ENCODE results near the gene TAF1B.

The TAF1B gene

DNA sequence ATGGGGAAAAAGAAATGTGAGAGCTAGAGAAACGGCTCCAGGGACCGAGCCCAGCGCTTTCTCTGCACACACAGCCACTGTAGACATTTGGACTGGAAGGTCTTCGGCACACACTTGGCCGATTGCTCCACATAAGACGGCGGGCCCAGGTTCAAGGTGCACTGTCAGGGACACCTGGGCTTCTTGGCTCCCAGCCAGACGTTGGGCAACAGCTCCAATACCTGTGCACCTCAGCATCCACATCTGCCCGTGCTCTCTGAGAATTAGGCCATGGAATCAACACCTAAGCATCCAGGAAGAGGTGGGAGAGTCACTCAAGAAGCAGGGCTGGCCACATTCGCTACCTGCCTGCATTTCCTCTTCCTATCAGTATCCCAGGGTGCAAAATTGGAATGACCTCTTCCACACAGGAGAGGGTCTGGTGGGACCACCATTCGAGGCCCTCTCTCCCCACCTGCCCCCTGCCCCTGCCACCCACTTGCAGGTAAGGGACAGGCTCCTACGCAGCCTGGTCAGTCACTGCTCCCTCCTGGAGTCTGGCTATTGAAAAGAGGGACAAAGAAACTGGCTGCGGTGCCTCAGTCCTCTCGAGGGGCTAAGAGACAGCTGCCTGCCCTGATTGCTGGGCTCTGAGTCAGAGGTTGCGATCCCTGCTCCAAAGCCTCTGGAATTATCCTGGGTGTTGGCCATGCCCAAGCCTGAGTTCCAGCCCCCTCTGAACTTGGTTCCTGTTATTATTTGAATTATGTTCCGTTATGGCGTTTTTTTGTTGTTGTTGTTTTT lies 40.1 kb upstream of the TAF1B start:
- H3K4me3 ChIP-seq (ENCODE audit: low read length), result no peak overlapping the region
- no peak for TF ChIP-seq ZNF274 (IDR thresholded peaks at IDR 0.05; ENCODE audit: low read depth, low read length)

DNA sequence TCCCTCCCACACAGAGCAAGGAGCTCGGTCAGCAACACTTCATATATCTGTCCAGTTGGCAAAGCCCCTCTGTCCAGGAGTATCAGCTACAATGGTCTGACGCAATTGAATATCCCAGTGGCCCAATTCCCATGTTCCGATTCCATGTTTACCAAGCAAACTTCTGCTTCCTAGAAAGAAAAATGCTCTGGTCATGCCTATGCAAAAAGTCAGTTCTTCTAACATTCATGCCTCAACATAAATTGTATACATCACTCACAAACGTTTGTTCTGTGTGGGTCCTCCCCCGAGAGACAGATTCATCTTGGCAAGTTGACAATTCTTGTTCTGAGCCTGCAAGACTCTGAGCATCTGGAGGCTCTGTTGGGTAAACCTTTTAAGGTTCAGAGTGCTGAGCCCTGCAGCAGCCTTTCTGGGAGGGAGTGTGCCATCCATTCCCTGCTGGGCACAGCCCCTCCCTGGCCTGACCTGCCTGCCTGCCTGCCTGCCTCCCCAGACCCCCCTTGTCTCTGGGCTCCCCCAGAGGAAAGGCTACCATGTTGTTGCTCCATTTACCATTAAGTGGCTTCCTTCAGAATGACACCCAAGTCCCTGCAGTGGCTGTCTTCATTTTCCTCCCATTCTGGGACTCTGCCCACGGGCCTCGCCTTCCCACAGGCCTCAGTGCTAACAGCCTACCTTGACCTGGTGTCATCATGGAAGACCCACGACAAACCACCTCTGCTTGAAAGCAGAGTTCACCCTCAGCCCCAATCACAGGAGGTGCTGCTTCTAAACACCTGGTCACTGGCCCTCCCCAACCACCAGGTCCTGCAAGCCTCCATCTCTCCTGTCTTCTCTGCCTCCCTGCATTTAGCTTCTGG lies 37.6 kb upstream of the TAF1B start:
- no peak for TF ChIP-seq ZNF274 (IDR thresholded peaks at IDR 0.05; ENCODE audit: low read depth, low read length)
- no peak overlapping the region for H3K4me3 ChIP-seq (ENCODE audit: low read length)

DNA sequence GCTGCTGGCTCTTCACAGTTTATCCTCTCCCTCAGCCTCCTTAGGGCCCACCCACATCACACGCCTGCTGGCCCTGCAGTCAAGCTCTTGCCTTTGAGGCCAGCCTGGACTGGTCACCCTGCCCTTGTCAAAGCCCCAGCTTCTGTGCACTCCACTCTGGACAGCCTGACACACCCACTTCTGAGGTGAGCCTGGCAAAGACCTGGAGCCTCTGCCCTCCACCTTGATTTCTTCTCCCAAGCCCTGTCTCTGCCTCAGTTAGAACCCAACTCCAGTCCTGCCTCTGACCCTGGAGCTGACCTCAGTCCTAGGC lies 37.0 kb upstream of the TAF1B start:
- TF ChIP-seq ZNF274 (IDR thresholded peaks at IDR 0.05; ENCODE audit: low read depth, low read length), result no peak

DNA sequence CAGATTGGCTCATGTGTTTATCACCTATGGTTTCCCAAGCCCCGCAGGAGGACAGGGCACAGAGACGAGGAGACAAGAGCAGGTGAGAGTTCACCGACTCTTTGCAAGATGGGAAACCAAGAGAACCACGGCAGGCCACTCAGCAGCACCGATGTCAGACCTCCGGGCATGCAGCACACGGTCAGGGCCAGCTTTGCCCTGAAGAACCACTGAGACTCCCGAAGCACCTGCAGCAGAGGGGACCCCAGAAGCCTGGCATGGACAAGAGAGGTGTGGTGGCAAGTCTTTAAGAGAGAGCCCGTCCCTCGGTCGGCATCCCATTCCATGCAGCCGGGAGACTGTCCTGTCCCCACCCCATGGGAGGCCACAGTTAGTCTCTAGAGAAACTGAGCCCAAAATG lies 36.6 kb upstream of the TAF1B start:
- no peak for TF ChIP-seq ZNF274 (IDR thresholded peaks at IDR 0.05; ENCODE audit: low read depth, low read length)
- no peak overlapping the region for H3K4me3 ChIP-seq (ENCODE audit: low read length)

More for the DNA sequence above, 37.0 kb upstream of the TAF1B start:
- no peak overlapping the region for H3K4me3 ChIP-seq (ENCODE audit: low read length)

DNA sequence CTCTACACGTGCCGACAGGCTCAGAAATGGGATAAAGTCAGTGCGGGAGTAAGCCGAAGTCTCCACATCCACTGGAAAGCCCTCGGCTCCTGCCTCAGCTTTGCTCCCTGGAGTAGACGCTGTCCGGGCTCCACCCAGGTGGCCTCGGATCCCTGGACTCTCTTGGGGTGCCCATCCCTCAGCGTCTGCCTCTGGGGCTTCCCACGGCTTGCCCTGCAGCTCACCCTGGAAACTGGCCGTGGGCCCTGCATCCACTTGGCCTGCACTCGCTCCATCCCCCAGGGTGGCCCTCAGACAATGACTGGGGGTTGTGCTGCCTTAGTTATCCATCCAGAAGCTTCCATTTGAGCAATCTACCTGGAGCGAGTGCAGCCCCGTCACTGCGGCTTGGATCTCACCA lies 36.2 kb upstream of the TAF1B start:
- H3K4me3 ChIP-seq (ENCODE audit: low read length), result no peak overlapping the region
- TF ChIP-seq ZNF274 (IDR thresholded peaks at IDR 0.05; ENCODE audit: low read depth, low read length), result no peak

DNA sequence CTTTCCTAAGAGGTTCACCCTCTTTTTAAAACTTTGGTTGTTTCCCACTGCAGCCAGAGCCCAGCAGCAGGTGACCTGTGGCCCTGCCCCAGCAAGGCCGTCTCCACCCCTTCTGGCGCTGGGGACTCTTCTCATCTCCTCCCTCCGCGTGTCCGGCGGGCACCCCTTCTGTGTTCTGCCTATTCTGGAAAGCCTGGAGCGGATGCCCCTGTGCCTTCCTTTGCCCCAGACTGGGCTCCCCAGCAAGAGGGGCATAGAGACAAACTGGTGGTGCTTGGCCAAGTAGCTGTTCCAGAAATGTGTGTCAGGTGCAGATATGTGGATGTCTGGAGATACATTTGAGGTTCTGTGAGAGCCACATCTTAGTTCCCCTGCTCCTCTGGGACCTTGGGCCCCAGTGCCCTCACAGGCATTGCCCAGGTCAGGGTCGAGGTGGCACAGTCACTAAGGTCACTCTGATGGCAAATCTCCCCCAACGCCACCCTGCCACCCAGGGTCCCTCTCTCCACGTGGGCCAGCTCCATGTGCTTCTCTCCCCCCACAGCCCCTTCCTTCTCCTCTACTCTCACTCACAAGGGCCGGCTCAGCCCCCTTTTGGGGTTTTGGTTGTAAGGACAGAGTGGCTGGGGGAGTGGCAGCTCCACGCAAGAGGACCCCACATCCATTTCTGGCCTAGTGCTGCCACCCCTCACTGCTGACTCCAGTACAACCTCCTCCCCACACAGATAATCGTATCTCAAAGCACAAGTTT lies 35.5 kb upstream of the TAF1B start:
- H3K4me3 ChIP-seq (ENCODE audit: low read length), result no peak overlapping the region
- no peak for TF ChIP-seq ZNF274 (IDR thresholded peaks at IDR 0.05; ENCODE audit: low read depth, low read length)

DNA sequence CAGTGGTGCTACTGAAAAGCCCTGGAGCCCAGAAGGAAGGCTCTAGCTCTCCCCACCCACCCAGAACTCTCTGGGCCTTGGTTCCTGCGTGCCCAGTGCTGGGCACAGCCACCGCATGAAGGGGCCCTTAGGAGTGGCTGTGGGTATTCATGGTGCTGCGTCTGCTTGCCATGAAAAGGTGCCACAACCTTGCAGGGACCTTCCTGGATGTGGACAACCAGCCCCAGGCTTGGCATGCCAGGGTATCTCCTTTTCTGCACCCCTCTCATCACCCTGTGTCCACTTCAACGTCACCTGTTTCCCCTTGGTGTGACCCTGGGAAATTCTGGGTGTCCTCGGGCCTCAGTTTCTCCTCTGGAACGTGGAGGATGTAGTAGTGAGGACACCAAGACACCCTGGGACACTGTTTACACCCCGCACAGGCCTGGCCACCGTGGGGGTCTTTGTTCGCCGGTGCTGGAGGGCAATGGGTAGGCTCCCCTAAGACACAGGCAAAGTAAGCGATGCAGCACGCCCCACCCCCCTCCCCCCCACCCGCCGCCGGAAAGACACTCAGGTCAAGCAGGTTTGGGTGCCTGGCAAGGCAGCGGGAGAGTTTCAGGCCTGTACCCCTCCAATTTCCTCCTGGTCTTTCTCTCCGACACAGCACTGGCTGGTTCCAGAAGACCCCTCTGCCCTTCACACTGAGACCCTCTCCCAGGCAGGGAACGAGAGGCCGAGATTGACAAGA lies 34.8 kb upstream of the TAF1B start:
- TF ChIP-seq ZNF274 (IDR thresholded peaks at IDR 0.05; ENCODE audit: low read depth, low read length), result no peak
- H3K4me3 ChIP-seq (ENCODE audit: low read length), result no peak overlapping the region

DNA sequence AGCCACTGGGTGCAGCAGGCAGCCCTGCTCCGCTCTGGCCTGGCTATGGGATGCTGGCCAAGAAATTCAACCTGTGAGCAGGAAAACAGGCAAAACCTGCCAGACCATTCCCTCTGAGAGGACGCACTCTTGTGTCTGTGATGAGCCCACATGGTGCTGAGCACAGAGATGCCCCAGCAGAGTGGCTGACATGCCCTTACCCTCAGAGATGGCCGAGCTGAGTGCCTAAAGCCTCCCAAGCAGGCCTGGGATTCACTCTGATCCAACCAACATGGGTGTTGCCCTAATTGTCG lies 34.3 kb upstream of the TAF1B start:
- no peak for TF ChIP-seq ZNF274 (IDR thresholded peaks at IDR 0.05; ENCODE audit: low read depth, low read length)
- H3K4me3 ChIP-seq (ENCODE audit: low read length), result no peak overlapping the region

DNA sequence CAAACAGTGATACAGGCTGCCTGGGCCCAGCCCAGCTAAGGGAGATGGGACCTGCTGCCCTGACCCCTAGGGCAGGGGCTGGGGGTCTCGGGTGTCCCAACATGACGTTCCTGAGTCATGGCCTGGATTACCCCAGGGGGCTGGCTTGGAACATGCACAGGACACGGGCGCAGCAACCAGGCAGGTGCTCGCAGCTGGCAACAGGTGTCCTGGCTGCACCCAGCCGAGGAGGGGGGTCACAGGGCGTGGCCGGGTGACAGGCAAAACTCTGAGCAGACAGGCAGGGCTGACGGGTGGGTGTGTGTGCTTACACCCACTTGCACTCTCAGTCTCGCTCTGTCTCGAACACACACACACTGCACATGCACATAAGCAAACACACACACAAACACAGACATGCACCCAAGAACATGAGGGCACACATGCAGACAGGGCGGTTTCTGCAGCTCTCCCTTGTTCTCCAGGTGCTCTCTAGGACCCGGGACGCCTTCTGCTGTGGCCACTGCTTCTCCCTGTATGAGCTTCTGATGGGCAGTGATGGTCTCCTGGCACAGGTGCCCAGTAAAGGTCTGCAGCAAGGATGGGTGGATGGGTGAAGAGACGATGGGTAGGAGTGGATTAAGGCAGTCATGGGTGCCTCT lies 33.7 kb upstream of the TAF1B start:
- H3K4me3 ChIP-seq (ENCODE audit: low read length), result no peak overlapping the region
- no peak for TF ChIP-seq ZNF274 (IDR thresholded peaks at IDR 0.05; ENCODE audit: low read depth, low read length)

DNA sequence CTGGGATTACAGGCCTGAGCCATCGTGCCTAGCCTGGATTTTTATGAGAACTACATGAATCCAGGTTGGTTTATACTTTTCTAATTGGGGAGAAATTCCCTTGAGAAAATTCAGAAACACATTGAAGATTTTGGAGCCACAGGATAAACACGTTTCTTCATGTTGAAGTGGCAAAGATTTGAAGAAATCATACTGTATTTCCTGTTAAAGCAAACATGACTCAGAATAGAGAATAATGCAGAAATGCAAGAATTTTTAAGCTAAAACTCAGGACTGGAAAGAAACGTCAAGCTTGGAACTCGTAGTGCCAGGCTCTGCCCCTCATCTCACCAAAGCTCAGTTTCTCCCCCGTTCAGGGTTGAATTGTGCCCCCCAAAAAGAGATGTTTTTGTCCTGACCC lies 32.1 kb upstream of the TAF1B start:
- no peak overlapping the region for H3K4me3 ChIP-seq (ENCODE audit: low read length)
- no peak for TF ChIP-seq ZNF274 (IDR thresholded peaks at IDR 0.05; ENCODE audit: low read depth, low read length)

DNA sequence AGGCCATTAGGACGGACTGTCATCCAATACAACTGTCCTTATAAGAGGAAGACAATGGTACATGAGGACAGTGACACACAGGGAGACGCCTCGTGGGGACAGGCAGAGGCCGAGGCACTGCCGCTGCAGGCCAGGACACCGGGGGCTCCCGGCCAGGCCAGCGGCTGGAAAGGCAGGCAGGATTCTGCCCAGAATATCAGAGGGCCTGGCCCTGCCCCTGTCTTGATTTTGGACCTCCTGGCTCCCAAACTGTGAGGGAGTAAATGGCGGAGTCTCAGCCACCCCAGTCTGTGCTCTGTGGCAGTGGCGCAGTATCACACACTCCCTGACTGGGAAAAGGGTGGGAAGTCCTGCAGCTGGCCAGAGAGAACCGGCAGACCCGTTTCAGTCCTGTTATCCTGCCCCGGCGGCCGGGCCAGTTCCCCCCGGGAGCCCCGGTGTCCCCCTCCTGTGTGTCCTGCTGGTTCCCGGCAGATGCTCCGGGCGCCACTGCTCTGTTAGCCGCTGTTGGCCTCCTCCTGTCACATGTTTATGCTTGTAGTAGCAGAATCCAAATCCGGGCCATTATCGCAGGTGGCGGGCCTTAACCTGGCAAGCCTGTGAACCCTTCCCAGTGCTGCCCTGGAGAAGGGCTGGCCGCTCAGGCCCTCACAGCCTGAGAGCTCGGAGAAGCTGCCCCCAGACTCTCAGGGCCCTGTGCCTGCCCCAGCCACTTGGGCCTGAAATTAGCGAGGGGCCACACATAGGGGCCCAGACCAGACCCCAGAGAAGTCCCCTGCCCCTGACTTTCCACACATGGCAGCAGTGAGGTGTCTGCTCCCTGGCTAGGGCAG lies 31.4 kb upstream of the TAF1B start:
- no peak for TF ChIP-seq ZNF274 (IDR thresholded peaks at IDR 0.05; ENCODE audit: low read depth, low read length)
- no peak overlapping the region for H3K4me3 ChIP-seq (ENCODE audit: low read length)

DNA sequence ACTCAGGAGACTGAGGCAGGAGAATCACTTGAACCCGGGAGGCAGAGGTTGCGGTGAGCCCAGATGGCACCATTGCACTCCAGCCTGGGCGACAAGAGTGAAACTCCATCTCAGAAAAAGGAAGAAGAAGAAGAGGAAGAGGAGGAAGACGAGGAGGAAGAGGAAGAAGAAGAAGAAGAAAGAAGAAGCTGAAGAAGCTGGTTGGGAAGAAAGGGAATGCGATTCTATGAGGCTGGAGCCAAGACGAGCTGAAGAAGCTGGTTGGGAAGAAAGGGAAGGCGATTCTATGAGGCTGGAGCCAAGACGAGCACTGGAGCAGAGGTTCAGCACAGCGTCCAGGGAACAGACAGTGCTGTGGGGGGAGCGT lies 30.3 kb upstream of the TAF1B start:
- TF ChIP-seq ZNF274 (IDR thresholded peaks at IDR 0.05; ENCODE audit: low read depth, low read length), result no peak
- H3K4me3 ChIP-seq (ENCODE audit: low read length), result no peak overlapping the region
